NCI-H2227 (cell line): Measurements from ENCODE around the gene ITGB6.

Source experiments
- DNase-seq: peaks from one replicate; lab custom pipeline; 2025; ENCODE audit not compliant: unreplicated experiment; lab: John Stamatoyannopoulos, UW

ITGB6 gene

GRCh38 chr2:160057356-160057755 is 142.7 kb downstream of the ITGB6 start:
- DNase-seq = no peak

GRCh38 chr2:160055726-160056108 is 144.4 kb downstream of the ITGB6 start:
- DNase-seq = no peak

DNA sequence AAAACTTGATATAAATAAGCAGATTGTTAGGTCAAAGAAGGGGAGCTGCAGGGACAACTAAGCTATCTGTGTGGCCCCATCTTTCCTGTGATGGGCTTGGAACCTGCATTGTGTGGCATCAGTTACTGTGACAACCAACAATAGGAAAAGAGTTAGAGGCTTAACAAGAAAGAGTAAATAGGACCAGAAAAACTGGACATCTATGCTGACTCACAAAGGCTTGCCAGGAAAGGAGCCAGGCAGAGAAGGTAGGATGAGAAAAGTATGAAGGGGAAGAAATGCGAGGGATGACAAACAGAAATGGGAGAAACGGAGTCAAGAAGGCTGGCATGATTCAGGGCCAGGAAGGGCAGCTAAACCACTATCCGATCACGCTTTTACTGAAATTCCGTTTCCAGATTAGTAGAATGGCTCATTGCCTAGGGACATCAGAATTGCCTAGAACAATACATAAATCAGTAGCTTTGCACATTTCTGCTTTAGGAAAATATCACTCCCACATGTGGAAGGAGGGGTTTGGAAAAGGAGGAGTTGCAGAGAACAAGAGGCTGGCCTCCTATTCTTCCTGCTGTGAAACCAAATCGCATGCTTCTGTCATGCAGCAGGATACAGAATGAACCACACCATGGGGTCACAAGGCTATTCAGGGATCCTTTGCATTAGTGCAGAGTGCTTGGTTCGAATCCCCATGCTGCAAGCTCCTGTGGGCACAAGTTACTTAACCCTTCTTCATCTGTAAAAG is 144.9 kb downstream of the ITGB6 start:
- DNase-seq = no peak

DNA sequence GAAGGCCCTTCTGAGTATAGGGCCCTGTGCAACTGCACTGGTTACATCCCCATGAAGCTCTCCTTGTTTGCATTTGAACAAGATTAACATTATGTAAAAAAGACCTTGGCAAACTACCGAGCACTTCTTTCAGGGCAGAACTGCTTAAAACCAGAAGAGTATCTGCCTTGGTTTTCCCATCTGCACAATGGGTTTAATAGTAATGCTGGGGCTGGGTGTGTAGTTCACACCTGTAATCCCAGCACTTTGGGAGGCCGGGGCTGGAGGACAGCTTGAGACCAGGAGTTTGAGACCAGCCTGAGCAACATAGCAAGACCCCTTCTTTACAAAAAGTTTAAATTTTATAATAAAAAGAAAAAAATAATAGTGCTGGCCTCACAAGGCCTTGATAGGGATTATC is 146.1 kb downstream of the ITGB6 start:
- no peak for DNase-seq

- no peak for DNase-seq
Measured at GRCh38 chr2:160052531-160052930, 147.5 kb downstream of the ITGB6 start.

GRCh38 chr2:160051371-160051800 is 148.7 kb downstream of the ITGB6 start:
- DNase-seq = no peak

- no peak for DNase-seq
Measured at GRCh38 chr2:160050147-160050546, 149.9 kb downstream of the ITGB6 start.
